Measurements from ENCODE around the gene PKMYT1. TPM values are rescaled to one million over a fixed set of nuclear protein-coding genes. Genes with fewer than 3 reads are reported as not detected.

Gene PKMYT1
- polyA plus RNA-seq, 1 donor (not counting 4 experiments of a cell fraction or from before 2014, with no cell fraction given), result 6.9 TPM

- peaks cover 11 to 22% of the 10 kb centered on the region in 2 experiments for H3K36me3 ChIP-seq (ENCODE audit: control insufficient read depth in 2 of 2, extremely low read depth in 1 of 2, insufficient read depth in 2 of 2, low read length in 2 of 2)
- H4K20me1 ChIP-seq (ENCODE audit: control insufficient read depth, extremely low read depth, insufficient read depth, low read length), result no peaks in the 10 kb centered on the region
- no peak for TF ChIP-seq CTCF (optimal IDR thresholded peaks at IDR 0.05 in 1 of 3, IDR thresholded peaks at IDR 0.05 in 1 of 3, conservative IDR thresholded peaks at IDR 0.05 in 1 of 3; ENCODE audit: extremely low read depth in 1 of 3, insufficient read depth in 2 of 3, low read length in 3 of 3)
- TF ChIP-seq EZH2 (IDR thresholded peaks at IDR 0.05; ENCODE audit: low read length), result no peak
- dilution Hi-C loops (cut with MboI; ENCODE audit: extremely low pct_ligation_motif_present, low sequenced_read_pairs), result no loop called here
- H2AFZ ChIP-seq (ENCODE audit: control insufficient read depth, low read length), result no peak overlapping the region
- peaks cover 20% of the 10 kb centered on the region for H3K4me1 ChIP-seq (ENCODE audit: control insufficient read depth, extremely low read depth, insufficient read depth, low read length)
- H3K4me2 ChIP-seq (ENCODE audit: control insufficient read depth, extremely low read depth, insufficient read depth, low read depth, low read length), result no peak overlapping the region
- FAIRE-seq (no peak), DNase-seq (ENCODE audit: low read depth, low spot score) (no peak)
- peaks cover 19% of the 10 kb centered on the region for H3K27me3 ChIP-seq (ENCODE audit: control insufficient read depth, extremely low read depth, insufficient read depth, low read length)
- no peak overlapping the region for H3K4me3 ChIP-seq (ENCODE audit: control insufficient read depth in 2 of 3, extremely low read depth in 1 of 3, insufficient read depth in 2 of 3, low read depth in 1 of 3, low read length in 3 of 3)
- H3K9me3 ChIP-seq (ENCODE audit: control insufficient read depth, low read depth, low read length), result no peaks in the 10 kb centered on the region
- no peak overlapping the region for H3K9ac ChIP-seq (ENCODE audit: control insufficient read depth, extremely low read depth, insufficient read depth, low read length)
- H3K79me2 ChIP-seq (ENCODE audit: control insufficient read depth, insufficient read depth, low read length), result no peaks in the 10 kb centered on the region
- no peaks in the 10 kb centered on the region for H3K9me1 ChIP-seq (ENCODE audit: control insufficient read depth, extremely low read depth, insufficient read depth, low read length)
- H3K27ac ChIP-seq (ENCODE audit: control insufficient read depth, insufficient read depth, low read length), result no peak overlapping the region
Measured at GRCh38 chr16:3027489-3027795, 47.2 kb upstream of the PKMYT1 start.

- Histone ChIP-seq H3K9me3 (ENCODE audit: control insufficient read depth, low read depth, low read length) (no peaks in the 10 kb centered on the region), H3K4me1 (ENCODE audit: control insufficient read depth, extremely low read depth, insufficient read depth, low read length) (peaks cover 24% of the 10 kb centered on the region), H3K27me3 (ENCODE audit: control insufficient read depth, extremely low read depth, insufficient read depth, low read length) (peaks cover 19% of the 10 kb centered on the region), H3K4me2 (ENCODE audit: control insufficient read depth, extremely low read depth, insufficient read depth, low read depth, low read length) (no peak overlapping the region), H3K36me3 (ENCODE audit: control insufficient read depth in 2 of 2, extremely low read depth in 1 of 2, insufficient read depth in 2 of 2, low read length in 2 of 2) (peaks cover 13 to 23% of the 10 kb centered on the region in 2 experiments), H2AFZ (ENCODE audit: control insufficient read depth, low read length) (no peak overlapping the region), H3K9ac (ENCODE audit: control insufficient read depth, extremely low read depth, insufficient read depth, low read length) (no peak overlapping the region), H3K79me2 (ENCODE audit: control insufficient read depth, insufficient read depth, low read length) (no peaks in the 10 kb centered on the region), H4K20me1 (ENCODE audit: control insufficient read depth, extremely low read depth, insufficient read depth, low read length) (no peaks in the 10 kb centered on the region), H3K4me3 (ENCODE audit: control insufficient read depth in 2 of 3, extremely low read depth in 1 of 3, insufficient read depth in 2 of 3, low read depth in 1 of 3, low read length in 3 of 3) (no peak overlapping the region), H3K9me1 (ENCODE audit: control insufficient read depth, extremely low read depth, insufficient read depth, low read length) (no peaks in the 10 kb centered on the region), H3K27ac (ENCODE audit: control insufficient read depth, insufficient read depth, low read length) (no peak overlapping the region)
- dilution Hi-C loops (cut with MboI; ENCODE audit: extremely low pct_ligation_motif_present, low sequenced_read_pairs), result no loop called here
- TF ChIP-seq EZH2 (IDR thresholded peaks at IDR 0.05; ENCODE audit: low read length), result no peak
- no peak for TF ChIP-seq CTCF (optimal IDR thresholded peaks at IDR 0.05 in 1 of 3, IDR thresholded peaks at IDR 0.05 in 1 of 3, conservative IDR thresholded peaks at IDR 0.05 in 1 of 3; ENCODE audit: extremely low read depth in 1 of 3, insufficient read depth in 2 of 3, low read length in 3 of 3)
- no peak for FAIRE-seq
- no peak for DNase-seq (ENCODE audit: low read depth, low spot score)
Measured at GRCh38 chr16:3026609-3027488, 46.6 kb upstream of the PKMYT1 start.
